Ramos (cell line): ENCODE data around the gene OSBPL6.

Experiments
- in situ Hi-C: fragments of 300-500 bp; cut with MboI; formaldehyde crosslinking; loops from one replicate; pipeline ENCODE4 v1.14.3; 2022; ENCODE audit warnings: low sequenced_read_pairs; ENCODE audit not compliant: unreplicated experiment

Gene OSBPL6

GRCh38 chr2:178233428-178233827 lies 39.1 kb downstream of the OSBPL6 start:
- in situ Hi-C loops, result no loop called here

DNA sequence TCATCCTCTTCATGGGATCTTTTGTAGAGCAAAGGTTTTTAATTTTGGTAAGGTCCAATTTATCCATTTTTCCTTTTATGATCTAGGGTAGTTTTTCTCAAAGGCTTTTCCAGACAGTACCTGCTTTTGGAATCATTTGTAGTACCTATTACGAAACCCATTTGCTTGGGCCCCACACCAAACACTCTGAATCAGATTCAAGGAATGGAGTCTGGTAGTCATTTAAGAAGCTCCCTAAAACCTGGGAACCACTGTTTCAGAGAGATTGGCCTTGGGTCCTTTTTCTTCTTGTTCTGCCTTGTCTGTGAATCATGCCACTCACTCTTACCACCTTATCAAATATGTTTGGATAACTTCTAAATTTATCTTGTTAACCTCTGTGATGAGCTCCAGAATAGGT lies 40.3 kb downstream of the OSBPL6 start:
- in situ Hi-C loops, result no loop called here

DNA sequence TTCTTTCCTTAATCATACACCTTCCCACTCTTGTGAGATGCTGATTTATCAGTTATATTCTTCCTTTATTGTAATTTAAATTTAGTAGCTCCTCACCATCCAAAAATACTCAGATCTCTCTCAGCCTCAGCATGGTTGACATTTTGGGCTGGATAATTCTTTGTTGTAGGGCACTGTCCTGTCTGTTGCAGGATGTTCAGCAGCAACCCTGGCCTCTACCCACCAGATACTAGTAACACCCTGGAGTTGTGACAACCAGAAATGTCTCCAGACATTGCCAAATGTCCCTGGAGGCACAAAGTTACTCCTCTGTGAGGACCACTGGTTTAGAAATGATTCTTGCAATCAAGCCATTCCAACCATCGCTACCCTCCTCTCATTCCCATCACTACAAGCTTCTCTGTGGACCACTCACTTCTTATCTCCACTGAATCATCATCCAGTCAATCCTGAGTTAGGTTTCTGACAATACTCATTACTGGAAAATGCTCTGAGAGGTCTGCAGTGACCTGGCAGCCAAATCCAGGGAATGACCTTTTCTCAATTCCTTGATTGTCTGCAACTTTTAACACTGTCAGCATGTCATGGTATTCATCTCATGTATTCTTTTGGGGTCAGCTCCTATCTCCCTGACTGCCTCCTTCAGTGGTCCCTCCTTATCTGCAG lies 43.3 kb downstream of the OSBPL6 start:
- in situ Hi-C loops, result no loop called here

GRCh38 chr2:178238154-178238521 lies 43.8 kb downstream of the OSBPL6 start:
- in situ Hi-C loops, result no loop called here

GRCh38 chr2:178238750-178239149 lies 44.4 kb downstream of the OSBPL6 start:
- in situ Hi-C loops, result no loop called here

DNA sequence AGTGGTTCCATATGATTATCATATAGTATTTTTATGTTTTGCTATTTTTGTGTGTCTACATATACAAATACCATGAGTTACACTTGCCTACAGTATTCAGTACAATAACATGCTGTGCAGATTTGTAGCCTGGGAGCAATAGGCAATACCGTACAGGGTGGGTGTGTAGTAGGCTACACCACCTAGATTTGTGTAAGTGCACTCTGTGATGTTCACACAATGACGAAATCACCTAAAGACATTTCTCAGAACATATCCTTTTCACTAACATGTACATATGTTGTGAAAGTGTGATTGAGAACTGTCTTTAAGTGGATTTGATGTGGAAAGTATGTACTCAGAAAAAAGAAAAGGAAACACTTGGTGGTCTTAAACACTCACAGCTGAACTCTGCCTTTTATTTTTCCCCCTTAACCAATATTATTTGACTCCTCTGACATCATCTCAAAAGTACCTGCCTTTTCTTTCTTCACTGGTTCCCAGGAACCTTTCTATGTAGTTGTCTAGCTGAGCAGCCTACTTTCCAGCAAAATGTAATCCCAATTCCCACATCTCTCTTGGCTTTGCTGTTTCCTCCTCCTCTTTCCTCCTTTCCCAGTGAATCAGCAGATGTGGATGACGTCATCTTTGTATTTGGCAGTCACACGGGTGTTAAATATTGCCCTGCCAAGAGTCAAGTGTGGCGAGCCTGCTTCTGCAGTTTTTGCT lies 47.7 kb downstream of the OSBPL6 start:
- in situ Hi-C loops, result no loop called here

- in situ Hi-C loops, result no loop called here
Observed at GRCh38 chr2:178242552-178242883, 48.2 kb downstream of the OSBPL6 start.

DNA sequence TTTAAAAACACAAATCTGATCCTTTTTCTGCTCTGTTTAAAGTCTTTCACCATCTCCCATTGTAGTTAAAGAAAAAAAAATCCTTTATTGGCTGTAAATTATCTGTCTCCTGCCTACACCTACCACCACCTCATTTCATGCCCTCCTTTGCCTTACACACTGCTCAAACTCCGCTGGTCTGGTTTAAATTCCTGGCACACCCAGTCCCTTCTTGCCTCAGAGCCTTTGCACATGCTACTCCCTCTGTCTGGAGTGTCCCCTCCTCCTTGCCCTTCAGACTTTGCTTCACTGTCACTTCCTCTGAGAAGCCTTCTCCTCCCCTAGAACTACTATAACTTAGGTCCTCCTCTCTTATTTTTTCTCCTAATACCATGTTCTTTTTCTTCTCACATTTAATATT lies 49.6 kb downstream of the OSBPL6 start:
- in situ Hi-C loops, result no loop called here

DNA sequence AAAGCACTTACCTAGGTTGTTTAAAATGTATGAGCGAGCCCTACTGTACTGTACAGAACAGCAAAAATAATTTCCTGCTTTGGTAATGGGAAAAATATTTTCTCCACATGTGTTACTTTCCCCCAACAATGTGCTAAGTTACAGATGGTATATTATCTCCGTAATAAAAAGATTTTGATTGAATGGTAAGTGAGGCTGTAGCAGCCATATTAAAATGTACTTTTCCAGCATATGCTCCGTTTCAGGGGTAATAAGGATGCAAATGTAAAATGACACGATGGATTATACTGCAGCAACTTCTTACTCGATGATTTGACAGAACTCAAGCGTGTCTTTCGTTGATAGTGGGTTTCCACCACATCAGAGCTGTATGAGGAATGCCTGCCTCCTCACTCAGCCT lies 50.5 kb downstream of the OSBPL6 start:
- in situ Hi-C loops, result no loop called here

GRCh38 chr2:178246696-178247095 lies 52.4 kb downstream of the OSBPL6 start:
- in situ Hi-C loops, result no loop called here

GRCh38 chr2:178247250-178247649 lies 52.9 kb downstream of the OSBPL6 start:
- in situ Hi-C loops, result no loop called here

DNA sequence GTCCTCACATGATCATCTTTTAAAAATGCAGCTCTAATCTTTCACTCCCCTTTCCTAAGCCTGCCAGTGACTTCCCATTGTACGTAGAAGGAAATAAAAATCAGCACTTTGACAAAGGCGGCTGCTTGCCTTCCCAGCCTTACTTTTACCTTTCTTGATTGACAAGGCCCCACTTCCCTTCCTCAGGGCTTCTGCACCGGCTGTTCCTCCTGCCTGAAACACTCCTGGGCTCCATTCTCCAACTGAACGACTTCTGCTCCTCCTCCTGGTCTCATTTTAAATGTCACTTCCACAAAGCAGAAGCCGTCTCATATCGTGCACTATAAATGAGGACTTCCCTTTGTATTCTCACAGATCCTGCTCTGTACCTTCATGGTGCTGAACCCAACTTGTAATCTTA lies 56.1 kb downstream of the OSBPL6 start:
- in situ Hi-C loops, result no loop called here

GRCh38 chr2:178251151-178251955 lies 57.0 kb downstream of the OSBPL6 start:
- in situ Hi-C loops, result no loop called here

GRCh38 chr2:178256382-178257042 lies 62.2 kb downstream of the OSBPL6 start:
- in situ Hi-C loops, result no loop called here

- in situ Hi-C loops, result no loop called here
Observed at GRCh38 chr2:178257127-178257526, 62.8 kb downstream of the OSBPL6 start.

GRCh38 chr2:178258916-178259315 lies 64.6 kb downstream of the OSBPL6 start:
- in situ Hi-C loops, result no loop called here

DNA sequence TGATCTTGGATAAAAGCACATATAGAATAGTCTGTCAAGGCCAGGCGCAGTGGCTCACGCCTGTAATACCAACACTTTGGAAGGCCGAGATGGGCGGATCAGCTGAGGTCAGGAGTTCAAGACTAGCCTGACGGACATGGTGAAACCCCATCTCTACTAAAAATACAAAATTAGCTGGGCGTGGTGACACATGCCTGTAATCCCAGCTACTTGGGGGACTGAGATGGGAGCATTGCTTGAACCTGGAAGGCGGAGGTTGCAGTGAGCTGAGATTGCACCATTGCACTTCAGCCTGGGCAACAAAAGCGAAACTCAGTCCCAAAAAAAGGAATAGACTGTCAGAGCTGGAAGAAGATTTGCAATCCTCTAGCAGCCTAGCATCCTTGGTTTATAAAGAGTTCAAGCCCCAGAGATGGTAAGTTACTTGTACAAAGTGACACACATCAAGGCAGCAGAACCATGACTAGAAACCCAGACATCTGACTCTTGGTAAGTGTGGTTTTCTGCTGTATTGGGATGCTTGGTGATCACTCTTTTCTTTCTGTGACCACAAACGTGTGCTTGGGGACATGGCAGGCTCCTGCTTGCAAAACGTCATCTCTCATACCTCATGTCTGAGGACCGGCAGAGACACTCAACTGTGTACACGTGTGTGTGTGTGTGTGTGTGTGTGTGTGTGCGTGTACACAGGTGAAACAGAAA lies 69.0 kb downstream of the OSBPL6 start:
- in situ Hi-C loops, result no loop called here

DNA sequence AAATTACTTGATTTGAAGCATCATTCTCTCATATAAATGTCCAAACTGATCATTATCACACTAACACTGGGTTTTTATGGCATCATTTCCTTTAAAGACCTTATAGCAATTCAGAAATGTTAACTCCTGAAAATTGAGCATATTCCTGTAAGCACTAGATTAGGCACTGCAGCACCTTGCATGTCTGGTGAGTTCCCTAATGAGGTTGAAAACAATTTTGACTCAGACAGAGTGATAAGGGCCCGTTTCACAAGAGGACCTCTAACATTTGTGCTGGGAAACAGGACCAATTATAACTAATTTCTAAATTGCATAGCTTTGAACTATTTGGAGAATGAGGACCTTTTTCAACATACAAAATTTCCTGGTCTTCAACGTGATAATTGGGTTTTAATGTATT lies 69.9 kb downstream of the OSBPL6 start:
- in situ Hi-C loops, result no loop called here

- in situ Hi-C loops, result no loop called here
Observed at GRCh38 chr2:178265851-178266250, 71.5 kb downstream of the OSBPL6 start.

DNA sequence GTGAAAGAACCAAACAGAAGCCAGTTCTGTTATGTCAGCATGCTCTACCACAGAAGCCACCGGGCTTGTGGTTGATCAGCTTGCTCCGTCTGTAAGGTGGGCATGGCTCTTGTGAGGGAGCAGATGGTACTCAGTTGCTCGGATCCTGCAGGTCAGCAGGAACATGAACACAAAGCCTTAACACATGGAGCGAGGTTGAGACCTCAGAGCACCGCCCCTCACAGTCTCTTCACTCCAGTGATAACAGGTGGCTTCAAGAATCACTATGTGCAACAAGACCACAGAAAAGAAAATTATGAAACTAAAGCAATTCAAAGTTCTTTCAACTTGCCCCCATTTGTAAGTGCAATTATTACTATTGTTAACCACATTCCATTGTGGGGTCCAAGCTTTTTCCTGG lies 72.1 kb downstream of the OSBPL6 start:
- in situ Hi-C loops, result no loop called here
